OCI-LY7 (cell line): ENCODE measurements around the gene FCHSD2.

Experiments
- CTCF ChIP-seq: fragments of 200-600 bp; sonication (generic); conservative IDR thresholded peaks from 2 replicates; pipeline ENCODE4 v1.5.1; 2014; ENCODE audit warnings: mild to moderate bottlenecking, antibody characterized with exemption, low read length, moderate library complexity, mixed read lengths
- EZH2phosphoT487 ChIP-seq: fragments of 200-600 bp; sonication (generic); IDR thresholded peaks from 2 replicates; pipeline ENCODE4 v1.6.1; 2018; ENCODE audit warnings: low read depth, borderline replicate concordance, mild to moderate bottlenecking, mixed run types, antibody characterized with exemption, low read length, moderate library complexity, mixed read lengths

GRCh38 chr11:72962084-72962483 is 180.0 kb downstream of the FCHSD2 start:
- TF ChIP-seq CTCF (no peak), EZH2phosphoT487 (no peak)
